Activated naive CD4-positive, alpha-beta T cell treated with anti-CD3 and anti-CD28 coated beads, Interleukin-2, amount 50 U/mL, for 72 hours (primary cell): ENCODE data around the gene RRAS. TPM values are rescaled to one million over a fixed set of nuclear protein-coding genes. Genes with fewer than 3 reads are reported as not detected.

Experiments used
- ATAC-seq, 2 donors: fragments of 150-1000 bp; cut with Tn5 transposase; 2 replicates each; pipeline ENCODE4 v1.10.0; 2021; ENCODE audit warnings: mild to moderate bottlenecking in 2 of 2, moderate library complexity in 2 of 2
- DNase-seq, 2 donors: peaks; one replicate each; pipeline ENCODE4 v3.0.0; 2021 to 2022; ENCODE audit warnings: low spot score in 2 of 2
- H3K27ac Mint-ChIP-seq, 2 donors: one replicate each; pipeline ENCODE4 v1.8.0; 2022; ENCODE audit warnings: mild to moderate bottlenecking in 2 of 2, mixed read lengths in 2 of 2
- H3K36me3 Mint-ChIP-seq, 2 donors: one replicate each; pipeline ENCODE4 v1.8.0; 2022; ENCODE audit warnings: mixed read lengths in 2 of 2
- H3K9me3 Mint-ChIP-seq, 2 donors: one replicate each; pipeline ENCODE4 v1.8.0; 2022; ENCODE audit warnings: mixed read lengths in 2 of 2
- total RNA-seq, 2 donors: library from RNA; stranded (reverse); gene quantifications; one replicate each; pipeline ENCODE4 v1.2.3, GENCODE V29; 2022

The RRAS gene
- total RNA-seq, 2 donors from 2014 or later, result 6.0 to 12.9 TPM

DNA sequence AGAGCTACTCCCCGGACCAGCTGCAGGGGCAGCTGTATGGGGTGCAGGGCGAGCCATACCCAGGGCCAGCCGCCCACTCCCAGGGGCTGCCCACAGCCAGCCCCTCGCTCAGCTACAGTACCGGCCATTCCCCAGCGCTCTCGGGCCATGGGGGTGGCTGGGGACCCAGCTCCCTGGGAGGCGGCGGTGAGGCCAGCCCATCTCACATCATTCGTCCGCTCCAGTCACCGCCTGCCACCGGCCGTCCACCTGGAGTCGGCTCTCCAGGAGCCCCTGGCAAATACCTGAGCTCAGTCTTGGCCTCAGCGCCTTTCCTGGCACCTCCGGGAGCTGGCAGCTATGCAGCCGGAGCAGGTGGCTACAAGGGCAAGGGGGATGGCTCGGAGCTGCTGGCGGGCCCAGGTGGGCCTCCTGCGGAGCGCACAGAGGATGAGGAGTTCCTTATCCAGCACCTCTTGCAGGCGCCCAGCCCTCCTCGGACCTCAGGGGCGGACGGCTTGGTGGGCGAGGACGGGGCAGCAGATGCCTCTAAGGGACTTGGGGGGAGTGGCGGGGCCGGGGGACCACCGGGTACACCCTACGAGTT lies 44.0 kb downstream of the RRAS start:
- ATAC-seq, result no peak
- Mint-ChIP-seq H3K9me3 (no peaks in the 10 kb centered on the region), H3K36me3 (peaks cover 19 to 28% of the 10 kb centered on the region in 2 donors), H3K27ac (no peak overlapping the region)
- DNase-seq, result no peak

DNA sequence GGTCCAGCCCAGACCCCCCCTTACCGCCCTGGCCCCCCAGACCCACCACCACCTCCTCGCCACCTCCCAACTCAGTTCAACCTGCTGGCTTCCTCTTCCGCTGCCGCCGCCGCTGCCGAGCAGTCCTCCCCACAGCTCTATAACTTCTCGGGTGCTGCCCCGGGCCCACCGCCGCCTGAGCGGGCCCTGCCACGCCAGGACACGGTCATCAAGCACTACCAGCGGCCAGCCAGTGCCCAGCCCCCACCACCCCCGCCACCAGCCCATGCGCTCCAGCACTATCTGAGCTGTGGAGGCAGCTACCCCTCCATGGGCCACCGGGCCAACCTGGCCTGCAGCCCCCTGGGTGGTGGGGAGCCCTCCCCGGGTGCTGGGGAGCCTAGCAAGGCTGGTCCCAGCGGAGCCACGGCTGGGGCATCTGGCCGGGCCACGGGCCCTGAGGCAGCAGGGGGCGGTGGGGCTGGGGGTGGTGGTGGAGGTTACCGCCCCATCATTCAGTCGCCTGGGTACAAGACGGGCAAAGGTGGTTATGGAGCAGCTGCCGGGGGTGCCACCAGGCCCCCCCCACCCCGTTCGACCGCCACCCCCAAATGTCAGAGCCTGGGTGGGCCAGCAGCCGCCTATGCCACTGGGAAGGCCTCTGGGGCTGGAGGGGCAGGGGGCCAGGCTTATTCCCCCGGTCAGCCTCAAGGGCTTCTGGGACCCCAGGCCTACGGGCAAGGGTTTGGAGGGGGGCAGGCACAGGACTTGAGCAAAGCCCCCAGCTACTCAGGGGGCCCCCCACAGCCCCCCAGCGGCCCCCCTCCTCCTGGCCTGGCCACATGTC lies 44.7 kb downstream of the RRAS start:
- DNase-seq (no peak), ATAC-seq (no peak)
- Mint-ChIP-seq H3K36me3 (peaks cover 25 to 26% of the 10 kb centered on the region in 2 donors), H3K27ac (peak overlapping the region in 1 of 2 donors; percentile 94), H3K9me3 (no peaks in the 10 kb centered on the region)

DNA sequence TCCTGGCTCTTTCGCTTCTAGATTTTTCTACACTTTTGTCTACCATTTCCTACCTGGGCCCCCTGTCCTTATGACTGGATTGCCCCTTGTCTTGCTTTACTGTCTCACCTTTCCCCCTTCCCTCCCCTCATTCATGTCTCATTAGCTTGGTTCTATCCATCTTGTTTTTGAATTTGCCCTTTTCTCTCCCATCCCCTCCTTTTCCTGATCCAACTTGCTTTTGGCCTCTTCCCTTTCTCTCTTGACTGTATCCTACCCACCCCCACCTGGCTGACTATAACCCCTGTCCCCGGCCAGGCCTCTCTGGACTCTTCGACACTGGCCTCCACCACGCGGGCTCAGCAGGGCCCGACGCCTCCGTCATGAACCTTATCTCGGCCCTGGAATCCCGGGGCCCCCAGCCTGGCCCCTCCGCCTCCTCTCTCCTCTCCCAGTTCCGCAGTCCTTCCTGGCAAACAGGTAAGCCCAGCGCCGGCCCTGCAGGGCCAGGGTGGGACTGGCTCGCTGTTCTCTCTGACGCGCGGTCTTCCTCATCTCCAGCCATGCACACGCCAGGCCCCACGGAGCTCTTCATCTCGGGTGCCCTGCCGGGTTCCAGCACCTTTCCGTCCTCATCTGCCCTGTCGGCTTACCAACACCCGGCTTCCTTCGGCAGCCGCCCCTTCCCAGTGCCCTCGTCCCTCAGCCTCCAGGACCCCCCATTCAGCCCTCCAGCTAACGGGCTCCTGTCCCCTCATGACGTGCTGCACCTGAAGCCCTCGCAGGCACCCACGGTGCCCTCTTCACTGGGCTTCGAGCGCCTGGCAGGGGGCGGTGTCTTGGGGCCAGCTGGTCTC lies 45.6 kb downstream of the RRAS start:
- Mint-ChIP-seq H3K9me3 (no peaks in the 10 kb centered on the region), H3K36me3 (peaks cover 20 to 26% of the 10 kb centered on the region in 2 donors), H3K27ac (peak overlapping the region; percentile 94)
- no peak for ATAC-seq
- no peak for DNase-seq

DNA sequence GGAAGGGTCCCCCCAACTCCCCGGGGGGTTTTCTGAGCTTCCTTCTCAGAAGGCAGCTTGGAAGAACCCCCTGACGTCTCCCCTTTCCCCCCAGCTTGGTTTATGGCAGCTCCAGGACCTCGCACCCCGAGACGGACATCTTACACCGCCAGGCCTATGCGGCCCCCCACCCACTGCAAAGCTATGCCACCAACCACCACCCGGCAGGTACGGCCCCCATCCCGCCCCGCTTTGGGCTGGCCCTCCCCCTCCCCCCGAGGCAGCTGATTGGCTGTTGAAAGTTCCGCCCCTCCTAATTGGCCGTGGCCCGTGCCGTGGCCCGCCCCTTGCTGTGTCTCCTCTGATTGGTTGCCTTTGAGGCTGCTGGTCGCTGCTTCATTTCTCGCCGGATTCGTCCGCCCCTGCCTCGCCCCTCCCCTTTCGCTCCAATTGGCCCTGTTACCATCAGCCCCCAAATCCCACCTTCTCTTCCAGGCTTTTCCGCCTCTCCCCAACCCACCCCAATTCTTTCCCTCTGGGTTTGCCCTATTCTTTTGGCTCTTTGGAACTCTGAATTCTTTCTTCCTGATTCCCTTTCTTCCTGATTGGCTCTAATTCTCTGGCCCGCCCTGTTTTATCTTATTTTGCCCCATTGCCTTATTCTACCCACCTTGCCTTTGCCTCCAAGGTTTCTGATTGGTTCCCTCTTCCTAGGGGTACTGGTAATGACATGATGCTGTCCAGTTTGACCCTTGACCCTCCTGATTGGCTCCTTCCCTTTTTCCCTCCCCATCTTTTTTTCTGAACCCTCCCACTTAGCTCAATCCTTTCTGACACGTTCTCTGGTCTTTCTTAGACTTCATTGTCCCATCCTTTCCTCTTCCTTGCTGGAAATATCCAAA lies 46.5 kb downstream of the RRAS start:
- peak overlapping the region; percentile 94 for H3K27ac Mint-ChIP-seq
- H3K36me3 Mint-ChIP-seq, result peaks cover 20 to 26% of the 10 kb centered on the region in 2 donors

DNA sequence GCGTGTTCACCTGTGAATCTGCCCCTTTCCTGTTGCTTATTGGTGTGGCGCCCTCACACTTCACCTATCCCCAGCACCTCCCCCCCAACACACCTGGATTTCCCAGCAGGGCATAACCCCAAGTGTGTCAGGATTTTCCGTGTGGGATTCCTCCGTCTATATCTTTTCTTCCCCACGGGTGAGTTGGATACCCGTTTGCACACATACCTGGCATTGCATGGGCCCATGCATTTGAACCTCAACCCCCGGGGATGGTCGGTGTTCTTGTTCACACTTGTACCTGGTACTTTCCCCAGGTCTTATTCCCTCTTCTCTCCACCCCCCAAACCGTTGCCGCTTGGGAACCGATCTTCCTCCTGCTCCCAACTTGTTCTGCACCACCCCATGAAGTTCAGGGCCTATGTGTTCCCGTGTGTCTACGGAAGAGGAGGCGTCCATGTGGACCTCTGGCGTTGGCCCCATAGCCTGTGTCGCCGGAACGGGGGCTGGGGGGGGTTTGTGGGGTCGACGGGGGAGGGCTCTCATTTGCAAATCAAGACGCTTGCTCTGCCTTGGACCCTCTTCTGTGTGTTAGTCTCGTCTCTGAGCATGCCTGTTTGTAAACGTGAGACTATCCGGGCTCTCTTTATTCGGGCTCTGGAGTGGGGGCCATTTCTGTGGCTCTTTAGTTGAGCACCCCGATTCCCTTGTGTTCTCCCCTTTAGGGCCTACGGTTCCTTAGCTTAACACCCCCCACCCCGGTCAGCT lies 47.3 kb downstream of the RRAS start:
- ATAC-seq, result no peak
- Mint-ChIP-seq H3K9me3 (no peaks in the 10 kb centered on the region), H3K27ac (peak overlapping the region; percentile 94), H3K36me3 (peaks cover 20 to 26% of the 10 kb centered on the region in 2 donors)
- DNase-seq, result peak in 1 of 2 donors; percentile 30

More for the DNA sequence above, 46.5 kb downstream of the RRAS start:
- DNase-seq, result peak; percentile 94
- peak; percentile 63 to 77 for ATAC-seq
- H3K9me3 Mint-ChIP-seq, result no peaks in the 10 kb centered on the region

DNA sequence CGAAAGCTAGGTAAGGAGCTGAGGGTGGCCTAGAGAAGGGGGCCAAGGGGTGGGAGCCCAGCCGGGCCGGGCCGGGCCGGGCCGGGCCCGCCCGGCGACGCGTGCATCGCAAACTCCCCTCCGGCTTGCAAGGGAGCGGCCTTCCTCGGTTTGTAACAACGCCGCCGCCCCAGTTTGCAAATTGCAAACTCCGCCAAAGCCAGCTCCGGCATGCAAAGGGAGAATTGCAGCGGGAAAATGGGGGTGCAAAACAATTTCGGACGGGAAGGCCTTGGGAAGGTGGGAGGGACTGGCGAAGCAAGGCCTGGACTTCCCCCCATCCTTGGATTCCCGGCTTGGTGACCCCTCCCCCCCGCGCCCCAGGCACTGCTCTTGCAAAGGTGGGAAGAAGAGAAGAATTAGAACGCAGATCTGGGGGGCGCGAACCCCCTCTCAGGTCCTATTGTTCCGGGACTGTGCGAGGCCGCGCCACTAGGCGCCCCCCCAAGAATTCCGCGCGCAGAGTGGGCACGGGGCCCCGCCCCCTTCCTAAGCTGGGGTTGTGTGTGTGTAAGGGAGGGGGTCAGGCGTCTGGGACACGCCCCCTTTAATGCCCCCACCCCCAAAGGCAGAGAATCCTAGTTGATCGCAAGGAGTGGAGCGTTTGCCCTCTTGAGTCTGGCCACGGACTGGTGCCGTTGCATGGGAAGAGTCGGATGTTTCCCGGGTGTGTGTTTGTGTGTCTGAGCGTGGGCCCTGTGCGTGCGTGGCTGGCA lies 48.0 kb downstream of the RRAS start:
- H3K27ac Mint-ChIP-seq, result peak overlapping the region; percentile 77 to 94
- peaks cover 20 to 26% of the 10 kb centered on the region in 2 donors for H3K36me3 Mint-ChIP-seq
- DNase-seq, result peak in 1 of 2 donors; percentile 54
- no peak for ATAC-seq
- no peaks in the 10 kb centered on the region for H3K9me3 Mint-ChIP-seq

DNA sequence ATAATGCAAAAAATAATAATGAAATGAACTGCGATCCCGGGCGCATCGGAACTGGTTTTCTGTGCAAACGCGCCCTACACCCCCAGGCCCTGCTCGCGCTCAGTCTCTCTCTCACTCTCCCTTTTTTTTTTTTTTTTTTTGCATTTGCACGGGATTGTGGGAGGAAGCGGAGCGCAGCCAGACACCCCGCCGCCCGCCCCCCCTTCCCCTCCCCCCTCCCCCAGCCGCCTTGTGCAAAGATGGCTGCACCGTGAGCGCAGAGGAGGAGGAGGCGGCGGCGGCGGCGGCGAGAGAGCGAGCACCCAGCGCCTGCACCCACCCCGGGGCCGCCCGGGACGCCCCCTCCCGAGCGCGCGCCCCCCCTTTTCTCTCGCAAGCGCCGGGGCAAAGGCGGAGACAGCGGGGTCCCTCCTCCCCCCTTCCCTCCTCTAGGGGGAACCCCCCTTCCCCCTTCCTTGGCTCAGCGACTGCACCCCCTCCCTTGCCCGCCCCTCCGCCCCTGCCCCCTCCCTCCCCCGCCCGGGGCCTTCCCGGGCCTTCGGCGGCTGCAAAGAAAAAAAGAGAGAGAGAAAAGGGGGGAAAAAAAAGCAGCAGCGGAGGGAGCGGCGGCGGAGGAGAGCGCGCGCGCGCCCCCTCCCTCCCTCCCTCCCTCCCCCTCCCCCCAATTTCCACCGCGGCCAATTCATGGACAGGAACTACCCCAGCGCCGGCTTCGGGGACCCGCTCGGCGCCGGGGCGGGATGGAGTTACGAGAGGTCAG lies 48.8 kb downstream of the RRAS start, which contains the start of gene PRR12:
Gene PRR12, plus strand, starts transcription at position 212 of the 760 bp plus-strand sequence. Its CDS starts 473 bp downstream, at position 685.
- ATAC-seq (peak; percentile 9 to 20), DNase-seq (peak; percentile 60 to 76)
- Mint-ChIP-seq H3K9me3 (no peaks in the 10 kb centered on the region), H3K36me3 (peaks cover 20 to 26% of the 10 kb centered on the region in 2 donors), H3K27ac (peak within 1 kb of the TSS; percentile 94)

DNA sequence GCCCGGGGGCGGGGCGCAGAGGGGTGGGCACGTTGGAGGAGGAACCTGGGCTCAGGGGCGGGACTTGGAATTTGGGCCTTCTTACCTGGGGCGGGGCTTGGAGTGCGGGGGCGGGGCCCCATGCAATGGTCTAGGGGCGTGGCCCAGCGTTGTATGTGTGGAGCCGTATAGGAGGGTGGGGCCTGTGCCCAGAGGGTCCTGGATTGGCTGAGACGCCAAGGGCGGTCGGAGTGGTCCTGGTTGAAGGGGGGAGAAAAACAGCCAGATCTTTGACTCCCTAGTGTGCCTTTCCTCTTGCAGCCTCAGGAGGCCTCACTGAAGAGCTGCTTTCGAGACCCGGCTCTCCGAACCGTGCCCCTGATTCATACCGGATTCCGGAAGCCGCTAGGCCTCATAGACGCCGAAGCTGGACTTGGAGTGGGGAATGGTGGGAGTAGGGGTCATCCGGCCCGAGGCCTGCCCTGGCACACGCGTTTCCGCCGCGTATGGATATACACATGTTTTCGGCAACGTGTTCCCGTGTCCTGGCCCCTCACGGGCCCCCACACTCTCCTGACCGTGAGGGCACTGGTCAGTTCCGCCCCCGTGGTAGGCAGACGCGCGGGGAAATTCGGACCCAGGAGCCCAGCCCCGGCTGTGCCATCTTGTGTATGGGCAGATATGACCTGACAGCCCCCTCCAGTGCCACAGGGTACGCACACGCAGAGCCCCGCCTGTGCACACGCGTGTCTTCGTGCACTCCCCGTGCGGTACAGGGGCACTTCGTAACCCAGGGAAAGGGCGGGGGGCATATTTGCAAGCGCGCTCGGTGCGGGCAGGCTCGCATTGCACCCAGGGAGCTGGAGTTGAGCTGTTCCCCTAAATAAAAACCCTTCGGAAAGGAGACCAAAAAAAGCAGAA lies 49.6 kb downstream of the RRAS start:
- peak overlapping the region; percentile 93 to 94 for H3K27ac Mint-ChIP-seq
- H3K9me3 Mint-ChIP-seq, result no peaks in the 10 kb centered on the region
- peak; percentile 89 to 96 for DNase-seq
- H3K36me3 Mint-ChIP-seq, result peaks cover 20 to 26% of the 10 kb centered on the region in 2 donors
- ATAC-seq, result peak; percentile 63 to 79

DNA sequence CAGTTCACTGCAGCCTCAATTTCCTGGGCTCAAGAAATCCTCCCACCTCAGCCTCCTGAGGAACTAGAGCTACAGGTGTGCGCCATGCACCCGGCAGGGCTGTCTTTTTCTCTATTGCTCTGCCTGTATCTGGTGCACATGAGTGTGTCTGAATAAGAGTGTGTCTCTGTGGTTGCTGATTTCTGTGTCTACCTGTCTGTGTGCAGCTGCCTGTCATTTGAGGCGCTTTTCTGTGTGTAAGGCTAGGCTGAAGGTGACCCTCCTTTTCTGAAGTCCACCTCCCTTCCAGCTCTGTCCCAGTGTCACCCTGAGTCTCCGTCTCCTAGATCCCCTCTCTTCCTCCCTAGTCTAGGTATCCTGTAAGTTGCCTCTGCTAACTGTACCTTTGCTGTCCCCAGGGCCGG lies 50.4 kb downstream of the RRAS start:
- ATAC-seq (no peak), DNase-seq (no peak)
- peaks cover 20 to 23% of the 10 kb centered on the region in 2 donors for H3K36me3 Mint-ChIP-seq
- no peak overlapping the region for H3K27ac Mint-ChIP-seq
- no peaks in the 10 kb centered on the region for H3K9me3 Mint-ChIP-seq

DNA sequence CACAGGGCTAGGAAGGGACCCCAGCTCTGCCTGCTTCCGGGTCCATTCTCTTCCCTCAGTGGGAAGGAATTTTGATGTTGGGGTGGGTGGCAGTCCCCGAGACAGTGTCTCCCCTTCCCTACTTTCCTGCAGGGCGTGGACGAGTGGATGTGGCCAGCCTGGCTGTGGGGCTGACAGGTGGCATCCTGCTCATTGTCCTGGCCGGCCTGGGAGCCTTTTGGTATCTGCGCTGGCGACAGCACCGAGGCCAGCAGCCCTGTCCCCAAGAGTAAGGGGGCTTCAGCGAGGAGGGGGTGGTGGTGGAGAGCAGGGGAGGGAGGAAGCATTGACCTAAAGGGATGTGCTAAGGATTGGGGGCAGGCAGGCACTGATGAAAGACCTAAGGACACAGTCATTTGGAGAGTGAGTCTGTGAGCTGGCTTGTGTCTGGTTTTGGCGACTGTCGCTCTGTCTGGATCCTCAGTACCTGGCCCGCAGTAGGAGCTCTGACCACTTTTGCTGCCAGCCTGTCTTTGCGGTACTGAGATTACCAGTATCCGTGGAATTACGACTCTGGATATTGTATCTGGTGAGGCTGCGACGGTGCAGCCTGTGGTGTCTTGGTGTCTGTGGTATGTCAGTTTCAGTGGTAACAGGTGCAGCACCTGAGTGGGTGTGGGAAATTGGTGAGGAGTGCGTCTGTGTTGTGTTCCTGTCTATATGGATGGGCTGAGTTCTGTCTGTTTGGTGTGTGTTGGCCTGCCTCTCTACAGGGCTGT lies 51.4 kb downstream of the RRAS start:
- ATAC-seq (peak; percentile 14 to 39), DNase-seq (peak in 1 of 2 donors; percentile 60)
- peaks cover 14% of the 10 kb centered on the region in 2 donors for H3K36me3 Mint-ChIP-seq
- H3K27ac Mint-ChIP-seq, result no peak overlapping the region
- H3K9me3 Mint-ChIP-seq, result no peaks in the 10 kb centered on the region

DNA sequence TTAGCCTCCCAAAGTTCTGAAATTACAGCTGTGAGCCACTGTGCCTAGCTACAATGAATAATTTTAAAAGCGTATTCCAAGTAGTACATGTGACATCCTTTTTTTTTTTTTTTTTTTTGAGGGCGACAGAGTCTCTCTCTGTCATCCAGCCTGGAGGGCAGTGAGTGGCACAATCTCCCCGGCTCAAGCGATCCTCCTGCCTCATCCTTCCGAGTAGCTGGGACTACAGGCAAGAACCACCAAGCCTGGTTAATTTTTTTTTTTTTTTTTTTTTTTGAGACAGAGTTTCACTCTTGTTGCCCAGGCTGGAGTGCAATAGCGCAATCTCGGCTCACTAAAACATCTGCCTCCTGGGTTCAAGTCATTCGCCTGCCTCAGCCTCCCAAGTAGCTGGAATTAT lies 52.7 kb downstream of the RRAS start:
- DNase-seq (no peak), ATAC-seq (no peak)
- Mint-ChIP-seq H3K36me3 (peaks cover under 1 to 7% of the 10 kb centered on the region in 2 donors), H3K9me3 (no peaks in the 10 kb centered on the region), H3K27ac (no peak overlapping the region)
